ENCODE measurements around the gene SP9. TPM values are rescaled to one million over a fixed set of nuclear protein-coding genes. Genes with fewer than 3 reads are reported as not detected.
A peak's percentile ranks its signal among the peaks of the same experiment; 100 is the strongest.

SP9 gene
- total and polyA plus RNA-seq, 9 of the 15 experiments (the other 6 are each of a cell fraction or from before 2014, with no cell fraction given) = 0.04 to 0.23 (median 0.11) TPM; not detected in 3

DNA sequence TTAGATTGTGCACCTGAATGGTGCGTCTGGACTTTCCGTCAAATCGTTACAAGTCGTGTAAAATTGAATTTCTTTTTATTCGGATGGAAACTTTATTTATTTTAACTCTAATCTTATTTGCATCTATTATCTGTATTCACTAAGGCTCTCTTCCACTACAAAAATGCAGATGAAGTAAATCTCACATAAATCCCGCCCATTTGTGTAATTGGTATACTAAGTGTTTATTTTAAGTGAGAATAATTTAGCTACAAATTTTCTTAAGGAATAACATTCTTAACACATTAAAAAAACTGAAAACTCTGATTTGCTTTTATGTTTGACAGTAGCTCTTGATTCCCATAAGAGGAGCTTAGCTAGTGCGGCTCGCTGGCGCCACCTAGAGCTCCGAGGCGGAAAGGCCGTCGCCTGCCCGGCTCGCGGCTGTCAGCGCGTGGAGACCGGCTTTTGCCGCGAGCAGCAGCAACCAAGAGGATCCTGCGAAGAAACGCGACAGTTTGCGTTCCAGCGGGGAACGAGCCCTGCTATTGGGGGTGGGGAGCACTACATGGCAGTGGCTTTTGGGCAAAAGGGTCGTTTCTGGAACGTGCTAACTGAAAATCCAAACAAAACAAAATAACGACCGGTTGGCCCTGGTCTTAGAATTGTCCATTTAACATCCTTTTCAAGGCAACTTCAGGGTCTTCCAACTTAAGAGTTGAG, 6.7 kb downstream of the SP9 start (continued):
- TF ChIP-seq HCFC1 (IDR thresholded peaks at IDR 0.05; ENCODE audit: low read depth, low read length) (0 out of 2 replicates have a peak, but pooled peaks have one; percentile 21), ETV6 (IDR thresholded peaks at IDR 0.05; ENCODE audit: borderline replicate concordance in 1 of 2, low read depth in 2 of 2, low read length in 1 of 2) (no peak), ETV6 (CRISPR knock-in tag; IDR thresholded peaks at IDR 0.05; ENCODE audit: borderline replicate concordance) (peak; percentile 75; the same call in 1 of the 2 replicates), CC2D1A (IDR thresholded peaks at IDR 0.05) (peak; percentile 55; the same call in 1 of the 2 replicates)

DNA sequence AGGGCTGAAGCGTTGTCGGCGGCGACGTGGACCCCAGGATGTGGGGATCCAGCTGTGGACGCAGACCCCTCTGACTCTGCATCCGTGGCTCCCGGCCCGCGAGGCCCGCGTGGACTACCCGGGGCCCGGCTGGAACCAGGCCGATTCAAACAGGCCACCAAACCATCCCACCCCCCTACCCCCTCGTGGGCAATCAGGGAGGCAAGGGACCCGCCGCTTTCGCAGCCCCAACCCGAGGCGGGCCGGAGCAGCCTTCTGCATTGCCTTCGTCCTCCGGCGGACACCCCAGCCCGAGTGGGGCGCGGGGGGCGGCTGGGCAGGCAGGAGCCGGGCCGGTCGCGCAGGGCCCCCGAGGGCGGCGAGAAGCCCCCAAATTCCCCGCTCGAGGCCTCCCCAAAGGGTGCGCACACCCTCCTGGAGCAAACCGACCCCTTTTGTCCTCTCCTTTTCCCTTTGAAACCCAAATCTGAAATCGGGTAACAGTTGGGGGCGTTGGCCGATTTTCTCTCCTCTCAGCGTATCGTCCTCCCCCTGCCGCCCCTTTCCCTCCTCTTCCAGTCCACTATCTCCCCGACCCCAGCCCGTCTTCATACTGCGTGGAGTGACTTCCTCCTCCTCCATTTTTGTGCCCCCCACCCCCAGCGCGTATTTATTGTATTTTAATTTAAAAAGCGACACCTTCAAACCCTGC, 7.4 kb downstream of the SP9 start:
- no peak for FAIRE-seq
- peak overlapping the region in 1 of 2 experiments; percentile 2; a peak in 2 of 4 replicates for H3K9ac ChIP-seq (ENCODE audit: insufficient read depth in 1 of 2, low read depth in 2 of 2, low read length in 2 of 2)
- H3K4me3 ChIP-seq = no peak overlapping the region
- peaks cover 3 to 37% of the 10 kb centered on the region in 2 experiments; a peak in 3 of 5 replicates for H3K4me1 ChIP-seq (replicated peaks in 1 of 2; ENCODE audit: control insufficient read depth in 2 of 2, insufficient read depth in 2 of 2, low read length in 2 of 2)
- TF ChIP-seq, protein P1, sequence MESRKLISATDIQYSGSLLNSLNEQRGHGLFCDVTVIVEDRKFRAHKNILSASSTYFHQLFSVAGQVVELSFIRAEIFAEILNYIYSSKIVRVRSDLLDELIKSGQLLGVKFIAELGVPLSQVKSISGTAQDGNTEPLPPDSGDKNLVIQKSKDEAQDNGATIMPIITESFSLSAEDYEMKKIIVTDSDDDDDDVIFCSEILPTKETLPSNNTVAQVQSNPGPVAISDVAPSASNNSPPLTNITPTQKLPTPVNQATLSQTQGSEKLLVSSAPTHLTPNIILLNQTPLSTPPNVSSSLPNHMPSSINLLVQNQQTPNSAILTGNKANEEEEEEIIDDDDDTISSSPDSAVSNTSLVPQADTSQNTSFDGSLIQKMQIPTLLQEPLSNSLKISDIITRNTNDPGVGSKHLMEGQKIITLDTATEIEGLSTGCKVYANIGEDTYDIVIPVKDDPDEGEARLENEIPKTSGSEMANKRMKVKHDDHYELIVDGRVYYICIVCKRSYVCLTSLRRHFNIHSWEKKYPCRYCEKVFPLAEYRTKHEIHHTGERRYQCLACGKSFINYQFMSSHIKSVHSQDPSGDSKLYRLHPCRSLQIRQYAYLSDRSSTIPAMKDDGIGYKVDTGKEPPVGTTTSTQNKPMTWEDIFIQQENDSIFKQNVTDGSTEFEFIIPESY (CRISPR knock-in tag; IDR thresholded peaks at IDR 0.05) = peak; percentile 5; the same call in 1 of the 2 replicates
- TF ChIP-seq CBFA2T2 (conservative IDR thresholded peaks at IDR 0.05) = no peak
- TF ChIP-seq, protein P2, sequence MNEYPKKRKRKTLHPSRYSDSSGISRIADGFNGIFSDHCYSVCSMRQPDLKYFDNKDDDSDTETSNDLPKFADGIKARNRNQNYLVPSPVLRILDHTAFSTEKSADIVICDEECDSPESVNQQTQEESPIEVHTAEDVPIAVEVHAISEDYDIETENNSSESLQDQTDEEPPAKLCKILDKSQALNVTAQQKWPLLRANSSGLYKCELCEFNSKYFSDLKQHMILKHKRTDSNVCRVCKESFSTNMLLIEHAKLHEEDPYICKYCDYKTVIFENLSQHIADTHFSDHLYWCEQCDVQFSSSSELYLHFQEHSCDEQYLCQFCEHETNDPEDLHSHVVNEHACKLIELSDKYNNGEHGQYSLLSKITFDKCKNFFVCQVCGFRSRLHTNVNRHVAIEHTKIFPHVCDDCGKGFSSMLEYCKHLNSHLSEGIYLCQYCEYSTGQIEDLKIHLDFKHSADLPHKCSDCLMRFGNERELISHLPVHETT (CRISPR knock-in tag; conservative IDR thresholded peaks at IDR 0.05 in 1 of 2, IDR thresholded peaks at IDR 0.05 in 1 of 2) = no peak
- TF ChIP-seq ZBTB7A (IDR thresholded peaks at IDR 0.05; ENCODE audit: borderline replicate concordance, control insufficient read depth, low read depth, low read length) = peak; percentile 5; the same call in 1 of the 2 replicates
- TF ChIP-seq PCBP1 (IDR thresholded peaks at IDR 0.05; ENCODE audit: low read depth, low read length, poor library complexity, severe bottlenecking) = peak; percentile 67
- H2AFZ ChIP-seq (ENCODE audit: low read depth, low read length) = peak overlapping the region; percentile 86
- peak overlapping the region; percentile 66 for H3K4me2 ChIP-seq (ENCODE audit: insufficient read depth, low read length)
- in situ Hi-C loops (cut with MboI) (loop anchor here (10.0 kb wide), 2 partner anchors 297 to 767 kb away; no protein-coding TSS in a partner anchor), intact Hi-C loops (cut with micrococcal nuclease) (loop anchor here (1.0 to 10.0 kb wide), 6 partner anchors 184 to 1317 kb away; no protein-coding TSS in a partner anchor)
- H3K27me3 ChIP-seq (ENCODE audit: control insufficient read depth in 2 of 2, insufficient read depth in 2 of 2, low read length in 2 of 2) = peaks cover 0 to 11% of the 10 kb centered on the region in 2 experiments; a peak in 3 of 5 replicates
- no peaks in the 10 kb centered on the region for H3K9me1 ChIP-seq (ENCODE audit: control insufficient read depth, insufficient read depth, low read length)
- no TSS peak for BruUV-seq (replicated peaks)
- no peaks in the 10 kb centered on the region for H3K9me3 ChIP-seq (replicated peaks; ENCODE audit: control insufficient read depth, insufficient read depth, low read depth, low read length)
- H4K20me1 ChIP-seq (replicated peaks; ENCODE audit: control insufficient read depth, insufficient read depth, low read length) = no peaks in the 10 kb centered on the region
- ATAC-seq = peak; percentile 5; the same call in 2 of the 3 replicates
- H3K36me3 ChIP-seq (ENCODE audit: control insufficient read depth, insufficient read depth, low read length) = no peaks in the 10 kb centered on the region
- ChIA-PET POLR2A (interaction anchor here (0.9 kb wide), 2 partner anchors 8 to 16 kb away, joined by 3 to 6 read pairs; no protein-coding TSS in a partner anchor), CTCF (ENCODE audit: low intra/inter-chr PET ratio) (interaction anchor here (0.6 to 5.2 kb wide), 9 partner anchors 159 to 1315 kb away, joined by 3 to 44 read pairs (median 4); no protein-coding TSS in a partner anchor)
- no peak overlapping the region for H3K27ac ChIP-seq (ENCODE audit: extremely low read depth, low read depth, low read length)
- no peak for DNase-seq (ENCODE audit: extremely low read depth in 1 of 4, low spot score in 3 of 4)
- H3K79me2 ChIP-seq (ENCODE audit: control insufficient read depth, insufficient read depth, low read length) = no peaks in the 10 kb centered on the region
- WGBS (ENCODE audit: insufficient coverage, low coverage, missing lambda C conversion rate) = 46% methylated on average over 38 of the region's 52 CpGs
